H9 (cell line): ENCODE results near the gene ITPRIPL1. TPM values are rescaled to one million over a fixed set of nuclear protein-coding genes. Genes with fewer than 3 reads are reported as not detected.
"Not testable (repeated sequence)": the region's sequence is repeated elsewhere in the genome, so short reads cannot be mapped to it uniquely, and the experiment has no call there.

Source experiments
- DNase-seq: peaks from one replicate; pipeline ENCODE4 v3.0.0-alpha.2; 2017
- H2AFZ ChIP-seq: one replicate; pipeline ENCODE4 v1.6.1; 2013; ENCODE audit warnings: mild to moderate bottlenecking, low read length, control low read depth, moderate library complexity
- H2AK5ac ChIP-seq: 2 replicates; pipeline ENCODE4 v1.6.1; 2013; ENCODE audit warnings: low read length, control low read depth, mixed read lengths; ENCODE audit not compliant: insufficient read length
- H2BK120ac ChIP-seq: one replicate; pipeline ENCODE4 v1.6.1; 2013; ENCODE audit warnings: low read depth, mild to moderate bottlenecking, low read length, control low read depth, inconsistent platforms; ENCODE audit not compliant: poor library complexity, severe bottlenecking
- H2BK12ac ChIP-seq: 2 replicates; pipeline ENCODE4 v1.6.1; 2013; ENCODE audit warnings: low read length, control low read depth, mixed read lengths, low read depth; ENCODE audit not compliant: insufficient read length
- H2BK15ac ChIP-seq: 2 replicates; pipeline ENCODE4 v1.6.1; 2013; ENCODE audit warnings: low read depth, low read length, control low read depth
- H2BK20ac ChIP-seq: one replicate; pipeline ENCODE4 v1.6.1; 2013; ENCODE audit warnings: low read depth, mild to moderate bottlenecking, low read length, control low read depth, inconsistent platforms; ENCODE audit not compliant: poor library complexity, severe bottlenecking
- H2BK5ac ChIP-seq: 2 replicates; pipeline ENCODE4 v1.6.1; 2013; ENCODE audit warnings: low read length, control low read depth, mixed read lengths; ENCODE audit not compliant: insufficient read length
- H3K14ac ChIP-seq: 2 replicates; pipeline ENCODE4 v1.6.1; 2013; ENCODE audit warnings: low read length, control low read depth; ENCODE audit not compliant: insufficient read depth
- H3K18ac ChIP-seq: 2 replicates; pipeline ENCODE4 v1.6.1; 2013; ENCODE audit warnings: low read depth, mild to moderate bottlenecking, mixed read lengths, low read length, control low read depth; ENCODE audit not compliant: insufficient read length
- H3K23ac ChIP-seq: 2 replicates; pipeline ENCODE4 v1.6.1; 2013; ENCODE audit warnings: low read length, control low read depth, mixed read lengths, low read depth; ENCODE audit not compliant: insufficient read length
- H3K23me2 ChIP-seq: 2 replicates; pipeline ENCODE4 v1.6.1; 2013; ENCODE audit warnings: low read depth, mild to moderate bottlenecking, mixed read lengths, low read length, control low read depth; ENCODE audit not compliant: insufficient read length, poor library complexity, severe bottlenecking
- H3K27ac ChIP-seq: 2 replicates; pipeline ENCODE4 v1.5.1; 2013; ENCODE audit warnings: low read length, control low read depth, mixed read lengths, low read depth; ENCODE audit not compliant: insufficient read length
- H3K27me3 ChIP-seq: 2 replicates; pipeline ENCODE4 v1.6.1; 2013; ENCODE audit warnings: low read length, control low read depth, inconsistent platforms; ENCODE audit not compliant: insufficient read depth
- H3K4ac ChIP-seq: 2 replicates; pipeline ENCODE4 v1.6.1; 2013; ENCODE audit warnings: low read depth, mild to moderate bottlenecking, control low read depth, inconsistent platforms, low read length, moderate library complexity
- H3K4me1 ChIP-seq: 2 replicates; pipeline ENCODE4 v1.6.1; 2013; ENCODE audit warnings: low read length, control low read depth, inconsistent platforms; ENCODE audit not compliant: insufficient read depth
- H3K4me2 ChIP-seq: 2 replicates; pipeline ENCODE4 v1.6.1; 2013; ENCODE audit warnings: low read length, control low read depth, mixed read lengths; ENCODE audit not compliant: insufficient read length, insufficient read depth
- H3K56ac ChIP-seq: 2 replicates; pipeline ENCODE4 v1.6.1; 2013; ENCODE audit warnings: low read depth, mild to moderate bottlenecking, mixed read lengths, low read length, control low read depth; ENCODE audit not compliant: insufficient read length
- H3K79me1 ChIP-seq: 2 replicates; pipeline ENCODE4 v1.6.1; 2013; ENCODE audit warnings: low read depth, mild to moderate bottlenecking, moderate library complexity, low read length, control low read depth, inconsistent platforms; ENCODE audit not compliant: insufficient read depth, poor library complexity, severe bottlenecking
- H3K79me2 ChIP-seq: 2 replicates; pipeline ENCODE4 v1.6.1; 2013; ENCODE audit warnings: low read length, control low read depth, inconsistent platforms; ENCODE audit not compliant: insufficient read depth
- H3K9ac ChIP-seq: 2 replicates; pipeline ENCODE4 v1.6.1; 2013; ENCODE audit warnings: low read length, control low read depth, mixed read lengths; ENCODE audit not compliant: insufficient read length; ENCODE audit errors: extremely low read depth
- H3K9me3 ChIP-seq: one replicate; pipeline ENCODE4 v1.6.1; 2013; ENCODE audit warnings: low read depth, low read length, inconsistent platforms; ENCODE audit not compliant: control insufficient read depth
- H3T11ph ChIP-seq: one replicate; pipeline ENCODE4 v1.6.1; 2013; ENCODE audit warnings: mild to moderate bottlenecking, low read length, control low read depth, inconsistent platforms
- H4K20me1 ChIP-seq: one replicate; pipeline ENCODE4 v1.6.1; 2013; ENCODE audit not compliant: control insufficient read depth, insufficient read length, insufficient read depth
- H4K5ac ChIP-seq: 2 replicates; pipeline ENCODE4 v1.6.1; 2013; ENCODE audit warnings: low read depth, mild to moderate bottlenecking, mixed read lengths, low read length, control low read depth; ENCODE audit not compliant: insufficient read length
- H4K8ac ChIP-seq: replicated peaks from 2 replicates; pipeline ENCODE4 v1.6.1; 2013; ENCODE audit warnings: low read length, control low read depth, mixed read lengths, low read depth; ENCODE audit not compliant: insufficient read length
- H4K91ac ChIP-seq: 2 replicates; pipeline ENCODE4 v1.6.1; 2013; ENCODE audit warnings: low read depth, mild to moderate bottlenecking, moderate library complexity, mixed read lengths, low read length, control low read depth; ENCODE audit not compliant: insufficient read length
- H3K27ac Mint-ChIP-seq, 3 experiments: 2 replicates in 2 of 3; 3 replicates in 1 of 3; pipeline ENCODE4 v1.8.0; 2020 to 2021; ENCODE audit warnings: mixed read lengths in 3 of 3, mild to moderate bottlenecking in 1 of 3, moderate library complexity in 1 of 3
- H3K27me3 Mint-ChIP-seq: 2 replicates; pipeline ENCODE4 v1.8.0; 2021; ENCODE audit warnings: low read depth, mild to moderate bottlenecking, moderate library complexity, mixed read lengths
- H3K36me3 Mint-ChIP-seq, 3 experiments: 2 replicates in 2 of 3; 3 replicates in 1 of 3; pipeline ENCODE4 v1.8.0; 2020 to 2021; ENCODE audit warnings: low read depth in 3 of 3, mixed read lengths in 3 of 3; ENCODE audit not compliant: insufficient read depth in 1 of 3
- H3K4me1 Mint-ChIP-seq, 2 experiments: 2 replicates each; pipeline ENCODE4 v1.8.0; 2020; ENCODE audit warnings: mixed read lengths in 2 of 2
- H3K4me3 Mint-ChIP-seq, 2 experiments: 2 replicates in 1 of 2; 3 replicates in 1 of 2; pipeline ENCODE4 v1.8.0; 2020 to 2021; ENCODE audit warnings: mild to moderate bottlenecking in 2 of 2, mixed read lengths in 2 of 2, moderate library complexity in 1 of 2
- H3K9me3 Mint-ChIP-seq, 2 experiments: 2 replicates in 1 of 2; 3 replicates in 1 of 2; pipeline ENCODE4 v1.8.0; 2020; ENCODE audit warnings: mild to moderate bottlenecking in 2 of 2, mixed read lengths in 2 of 2, moderate library complexity in 1 of 2
- CTCF ChIP-seq: fragments of 200-600 bp; sonication (generic); conservative IDR thresholded peaks from 3 replicates; pipeline ENCODE4 v1.8.0; 2021; ENCODE audit warnings: antibody characterized with exemption, mild to moderate bottlenecking
- WGBS: extraction: QIAGEN DNeasy Blood & Tissue Kit; methylation state at CpG from one replicate; pipeline ENCODE4 v1.1.7; 2013; ENCODE audit warnings: missing lambda C conversion rate, low lambda C conversion rate, mixed read lengths; ENCODE audit not compliant: insufficient read length; ENCODE audit errors: extremely low coverage; 5-methylcytosine and 5-hydroxymethylcytosine counted together
- total RNA-seq: library from RNA; stranded (reverse); gene quantifications from 2 replicates; pipeline ENCODE4 v1.2.1, GENCODE V29; 2021

ITPRIPL1 gene
- total RNA-seq, 1 experiment from 2014 or later: 16.3 TPM

GRCh38 chr2:96291751-96292150 lies 33.4 kb upstream of the ITPRIPL1 start:
- Histone ChIP-seq H4K5ac (no peak overlapping the region), H2BK20ac (no peak overlapping the region), H3T11ph (no peak overlapping the region), H2BK5ac (no peak overlapping the region), H3K79me1 (no peaks in the 10 kb centered on the region), H3K23ac (no peak overlapping the region), H2AK5ac (no peak overlapping the region), H3K79me2 (no peaks in the 10 kb centered on the region), H3K9ac (no peak overlapping the region), H3K4me2 (no peak overlapping the region), H3K27me3 (no peaks in the 10 kb centered on the region), H3K4ac (no peak overlapping the region), H3K56ac (no peak overlapping the region), H4K8ac (no peak overlapping the region), H3K18ac (no peak overlapping the region), H3K4me1 (no peaks in the 10 kb centered on the region), H3K23me2 (no peaks in the 10 kb centered on the region), H2AFZ (no peak overlapping the region), H2BK15ac (no peak overlapping the region), H3K27ac (no peak overlapping the region), H3K14ac (no peak overlapping the region), H2BK12ac (no peak overlapping the region), H3K9me3 (no peaks in the 10 kb centered on the region), H2BK120ac (no peak overlapping the region), H4K91ac (no peak overlapping the region), H4K20me1 (no peaks in the 10 kb centered on the region)
- no peak for DNase-seq
- Mint-ChIP-seq H3K36me3 (peaks cover 69 to 97% (median 91%) of the 10 kb centered on the region in 3 experiments; a peak in 6 of 7 replicates), H3K4me3 (no peak overlapping the region), H3K9me3 (no peaks in the 10 kb centered on the region), H3K27ac (no peak overlapping the region; a peak in 1 of 7 replicates), H3K4me1 (no peaks in the 10 kb centered on the region), H3K27me3 (no peaks in the 10 kb centered on the region)
- no peak for TF ChIP-seq CTCF
- no CpG with 5 or more reads among the region's 5 CpGs for WGBS

- not testable (repeated sequence) for H4K8ac ChIP-seq, H3K4me1 ChIP-seq, H2BK15ac ChIP-seq, H3K79me1 ChIP-seq, H2AFZ ChIP-seq, H3K27ac Mint-ChIP-seq, H4K20me1 ChIP-seq, H4K91ac ChIP-seq, H3K18ac ChIP-seq, H3K27ac ChIP-seq, H3K14ac ChIP-seq, H3K23me2 ChIP-seq, H3K9me3 Mint-ChIP-seq, H3K79me2 ChIP-seq, H3K9ac ChIP-seq, H2BK12ac ChIP-seq, H3T11ph ChIP-seq, H3K56ac ChIP-seq, H3K27me3 Mint-ChIP-seq, H2BK5ac ChIP-seq, H3K4me3 Mint-ChIP-seq, H2BK120ac ChIP-seq, H3K27me3 ChIP-seq, H3K9me3 ChIP-seq, H3K4me2 ChIP-seq, H2AK5ac ChIP-seq, DNase-seq, H3K4ac ChIP-seq, H2BK20ac ChIP-seq, H3K23ac ChIP-seq, H4K5ac ChIP-seq, H3K4me1 Mint-ChIP-seq
- no CpG with 5 or more reads among the region's 8 CpGs for WGBS
- peaks cover 66 to 97% (median 91%) of the 10 kb centered on the region in 3 experiments; a peak in 6 of 7 replicates for H3K36me3 Mint-ChIP-seq
Observed at GRCh38 chr2:96294271-96294670, 30.8 kb upstream of the ITPRIPL1 start.
